GM13976 (cell line): ENCODE measurements around the gene NCS1.

ENCODE experiments used
- DNase-seq: peaks from one replicate; pipeline ENCODE4 v3.0.0; 2012; ENCODE audit warnings: low spot score
- in situ Hi-C: fragments of 300-500 bp; cut with MboI; formaldehyde crosslinking; loops from one replicate; pipeline ENCODE4 v1.12.0; 2022; ENCODE audit warnings: low sequenced_read_pairs, mixed read lengths, inconsistent platforms; ENCODE audit not compliant: unreplicated experiment
- TF ChIP-seq, protein P1 (sequence below): IDR thresholded peaks from 2 replicates; pipeline ENCODE4 v1.5.1; 2012; ENCODE audit warnings: borderline replicate concordance, mild to moderate bottlenecking; ENCODE audit not compliant: insufficient read depth; ENCODE audit errors: extremely low read depth, missing control alignments, control extremely low read depth

Gene NCS1

DNA sequence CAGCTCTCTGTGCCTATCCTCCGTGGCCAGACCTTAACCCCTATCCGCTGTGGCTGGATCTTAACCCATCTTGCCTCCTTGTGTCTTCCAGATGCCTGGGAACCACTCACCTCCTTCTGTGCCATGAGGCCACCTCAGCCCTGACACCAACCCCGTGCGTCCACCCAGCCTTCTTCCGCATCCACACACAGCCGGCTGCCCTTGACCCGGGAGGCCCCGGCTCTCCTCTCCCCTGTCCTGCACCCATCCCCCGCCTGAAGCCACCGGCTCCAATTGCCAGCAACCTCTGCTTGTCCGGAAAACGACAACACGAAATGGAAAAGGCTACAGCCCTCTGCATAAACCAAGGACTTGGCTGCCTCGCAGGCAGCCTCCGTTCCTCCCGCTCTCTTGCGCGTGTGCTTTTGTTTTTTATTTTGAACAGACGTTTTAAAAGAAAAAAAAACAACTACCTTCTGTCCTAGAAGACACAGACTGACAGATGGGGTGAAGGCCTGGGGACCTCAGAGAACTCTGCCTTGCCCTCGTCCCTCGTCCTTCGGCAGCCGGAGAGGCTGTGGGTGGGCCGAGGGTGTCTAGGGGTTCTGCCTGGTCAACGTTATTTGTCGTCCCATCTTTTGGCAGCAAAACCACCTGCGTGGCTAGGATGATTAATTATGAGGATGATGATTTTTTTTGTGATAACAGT lies 60.8 kb downstream of the NCS1 start:
- in situ Hi-C loops: loop anchor here (10.0 kb wide), 1 partner anchor 118 kb away; no protein-coding TSS in a partner anchor
- TF ChIP-seq, protein P1, sequence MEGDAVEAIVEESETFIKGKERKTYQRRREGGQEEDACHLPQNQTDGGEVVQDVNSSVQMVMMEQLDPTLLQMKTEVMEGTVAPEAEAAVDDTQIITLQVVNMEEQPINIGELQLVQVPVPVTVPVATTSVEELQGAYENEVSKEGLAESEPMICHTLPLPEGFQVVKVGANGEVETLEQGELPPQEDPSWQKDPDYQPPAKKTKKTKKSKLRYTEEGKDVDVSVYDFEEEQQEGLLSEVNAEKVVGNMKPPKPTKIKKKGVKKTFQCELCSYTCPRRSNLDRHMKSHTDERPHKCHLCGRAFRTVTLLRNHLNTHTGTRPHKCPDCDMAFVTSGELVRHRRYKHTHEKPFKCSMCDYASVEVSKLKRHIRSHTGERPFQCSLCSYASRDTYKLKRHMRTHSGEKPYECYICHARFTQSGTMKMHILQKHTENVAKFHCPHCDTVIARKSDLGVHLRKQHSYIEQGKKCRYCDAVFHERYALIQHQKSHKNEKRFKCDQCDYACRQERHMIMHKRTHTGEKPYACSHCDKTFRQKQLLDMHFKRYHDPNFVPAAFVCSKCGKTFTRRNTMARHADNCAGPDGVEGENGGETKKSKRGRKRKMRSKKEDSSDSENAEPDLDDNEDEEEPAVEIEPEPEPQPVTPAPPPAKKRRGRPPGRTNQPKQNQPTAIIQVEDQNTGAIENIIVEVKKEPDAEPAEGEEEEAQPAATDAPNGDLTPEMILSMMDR: no peak
- DNase-seq: no peak

DNA sequence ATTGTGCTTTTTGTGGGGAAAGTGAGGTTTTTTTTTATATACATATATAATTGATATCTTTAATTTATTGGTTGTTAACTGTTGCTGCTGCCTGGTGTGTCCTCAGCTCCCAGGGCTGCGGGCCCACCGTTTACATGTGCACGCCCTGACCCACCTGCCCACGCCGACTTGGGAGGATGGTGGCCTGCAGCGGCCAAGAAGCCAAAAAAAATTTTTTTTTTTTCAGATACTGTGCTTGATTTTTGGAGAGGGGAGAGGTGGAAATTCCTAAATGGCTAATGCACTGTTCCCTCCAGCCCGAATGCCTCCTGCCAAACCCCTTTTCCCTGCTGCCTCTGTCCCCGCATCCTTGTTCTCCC lies 61.4 kb downstream of the NCS1 start:
- TF ChIP-seq, protein P1: no peak
- DNase-seq: no peak
- in situ Hi-C loops: loop anchor here (10.0 kb wide), 1 partner anchor 119 kb away; no protein-coding TSS in a partner anchor

DNA sequence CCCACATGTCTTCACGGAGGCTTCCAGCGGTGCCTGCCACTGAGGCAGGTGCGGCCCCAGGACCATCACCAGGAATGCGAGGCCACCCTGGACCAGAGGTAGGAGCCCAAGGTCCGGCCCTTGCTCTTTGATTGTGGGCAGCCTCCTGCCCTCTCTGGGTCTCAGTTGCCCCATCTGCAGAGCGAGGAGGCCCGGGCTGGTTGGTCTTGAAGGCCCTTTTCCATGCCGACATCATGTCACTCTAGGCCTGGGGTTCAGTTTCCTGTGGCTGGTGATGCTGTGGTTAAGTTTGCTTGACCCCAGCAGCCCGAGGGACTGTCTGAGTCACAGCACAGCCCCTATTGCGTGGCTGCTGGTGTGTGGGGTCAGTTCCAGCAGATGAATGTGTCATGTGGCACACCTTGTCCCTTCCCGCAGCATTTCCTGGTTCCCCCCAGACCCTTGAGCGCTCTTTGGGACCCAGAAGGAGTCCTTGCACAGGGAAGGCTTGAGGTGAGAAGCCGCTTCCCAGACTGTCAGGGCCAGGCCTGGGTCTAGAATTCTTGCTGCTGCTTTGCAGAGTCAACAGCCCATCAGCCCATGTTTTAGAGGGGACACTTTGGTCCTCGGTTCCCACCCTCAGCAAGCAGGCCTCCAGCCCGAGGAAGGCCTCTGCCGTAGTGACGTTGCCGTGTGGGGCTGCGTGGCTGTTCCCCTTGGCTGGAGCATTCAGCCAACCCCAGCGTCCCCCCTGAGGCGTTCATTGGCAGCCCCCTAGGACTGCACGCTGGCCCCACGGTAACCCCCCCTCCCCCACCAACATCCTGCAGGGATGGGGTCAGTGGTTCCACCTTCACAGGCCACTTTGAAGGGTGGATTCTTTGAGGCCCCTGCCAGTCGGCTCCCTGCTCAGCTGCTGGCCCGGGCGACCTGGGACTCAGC lies 62.4 kb downstream of the NCS1 start:
- no peak for DNase-seq
- TF ChIP-seq, protein P1: no peak
- in situ Hi-C loops: loop anchor here (10.0 kb wide), 1 partner anchor 120 kb away; no protein-coding TSS in a partner anchor

DNA sequence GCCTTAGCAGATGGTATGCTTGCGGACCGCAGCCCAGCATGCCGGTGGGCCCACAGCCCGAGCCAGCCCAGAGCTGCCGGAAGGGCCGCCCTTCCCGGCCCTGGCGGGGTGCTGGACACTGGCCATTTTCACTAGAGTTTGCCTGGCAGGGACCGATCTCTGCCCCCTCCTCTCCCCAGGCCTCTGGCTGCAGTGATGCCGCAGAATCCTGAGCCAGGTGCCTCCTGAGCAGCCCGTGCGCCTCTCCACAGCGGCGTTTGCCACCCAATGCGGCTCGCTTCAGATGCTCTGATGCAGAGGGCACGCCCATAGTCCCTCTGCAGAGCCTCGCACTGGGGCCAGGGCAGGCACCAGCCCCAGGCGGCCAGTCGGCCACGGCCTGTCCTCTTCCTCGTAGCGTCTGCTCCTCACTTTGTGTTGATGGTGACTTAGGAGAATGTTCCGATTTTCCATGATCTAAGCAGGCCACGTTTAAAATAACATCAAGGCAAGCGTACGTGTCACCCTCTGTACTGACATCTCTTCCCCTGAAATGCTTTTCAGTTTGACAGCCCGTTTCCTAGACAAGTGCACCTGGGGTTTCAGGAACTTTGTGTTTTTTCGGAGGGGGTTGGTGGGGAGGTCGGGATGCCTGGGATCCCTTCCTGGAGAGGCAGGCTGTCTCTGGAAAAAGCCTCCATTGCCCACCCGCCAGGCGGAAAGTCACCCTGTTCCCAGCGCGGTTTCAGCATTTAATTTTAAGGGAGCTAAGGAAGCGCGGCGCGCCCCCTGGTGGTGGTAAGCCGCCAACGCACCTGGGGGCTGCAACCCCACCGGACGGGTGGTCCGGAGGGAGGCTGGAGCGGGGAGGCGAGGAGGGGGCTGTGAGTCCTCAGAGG lies 63.6 kb downstream of the NCS1 start:
- in situ Hi-C loops: loop anchor here (10.0 kb wide), 1 partner anchor 121 kb away; no protein-coding TSS in a partner anchor
- DNase-seq: peak; percentile 83
- TF ChIP-seq, protein P1: peak; percentile 98

DNA sequence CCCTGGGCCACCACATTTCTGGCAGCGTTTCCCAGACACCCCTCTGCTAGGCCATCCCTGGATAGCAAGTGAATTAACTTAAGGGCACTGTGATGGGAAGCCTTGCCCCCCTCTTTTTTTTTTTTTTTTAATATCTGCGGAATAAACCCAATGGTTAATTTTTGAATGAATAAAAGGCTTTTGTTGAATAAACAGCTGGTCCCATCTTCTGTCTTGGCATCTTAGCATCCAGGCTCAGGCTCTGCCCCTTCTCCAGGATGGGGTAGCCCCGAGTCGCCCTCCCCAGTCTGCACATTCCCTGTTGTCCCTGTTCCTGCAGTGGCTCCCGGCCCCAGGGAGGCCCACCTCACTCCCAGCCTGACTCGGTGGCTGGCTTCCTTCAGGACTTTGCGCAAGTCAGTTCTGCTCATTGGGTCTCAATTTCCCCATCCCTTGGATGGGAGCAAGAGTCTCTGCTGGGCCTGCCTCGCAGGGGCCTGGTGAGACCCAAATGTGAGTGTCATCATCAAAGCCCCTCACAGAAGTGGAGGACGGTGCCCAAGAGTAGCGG lies 64.3 kb downstream of the NCS1 start:
- in situ Hi-C loops: loop anchor here (10.0 kb wide), 1 partner anchor 122 kb away; no protein-coding TSS in a partner anchor
- DNase-seq: no peak

More for the DNA sequence above, 64.3 kb downstream of the NCS1 start:
- TF ChIP-seq, protein P1: no peak
